Hepatocyte (in vitro differentiated cells): ENCODE data around the gene DYNLL2.

Experiments
- EZH2 ChIP-seq: fragments of 200-600 bp; sonication (generic); IDR thresholded peaks from 2 replicates; pipeline ENCODE4 v1.6.1; 2016; ENCODE audit warnings: antibody characterized with exemption, mild to moderate bottlenecking, borderline replicate concordance
- TF ChIP-seq, protein P1 (sequence below): fragments of 200-600 bp; sonication (generic); IDR thresholded peaks from 2 replicates; pipeline ENCODE4 v1.5.1; 2016; ENCODE audit warnings: antibody characterized with exemption, mild to moderate bottlenecking; ENCODE audit not compliant: poor library complexity

DNA sequence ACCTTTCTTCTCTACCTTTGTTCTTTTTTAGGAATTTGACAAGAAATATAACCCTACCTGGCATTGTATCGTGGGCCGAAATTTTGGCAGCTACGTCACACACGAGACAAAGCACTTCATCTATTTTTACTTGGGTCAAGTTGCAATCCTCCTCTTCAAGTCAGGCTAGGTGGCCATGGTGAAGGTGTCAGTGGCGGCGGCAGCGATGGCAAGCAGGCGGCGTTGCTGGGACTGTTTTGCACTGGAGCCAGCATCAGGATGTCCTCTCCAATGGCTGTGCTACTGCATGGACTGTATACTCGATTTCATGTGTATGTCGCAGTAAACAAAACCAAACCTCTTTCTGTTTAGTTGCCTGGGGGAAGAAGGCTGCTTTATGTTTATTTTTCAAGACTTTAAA lies 5.9 kb downstream of the DYNLL2 start:
- TF ChIP-seq, protein P1, sequence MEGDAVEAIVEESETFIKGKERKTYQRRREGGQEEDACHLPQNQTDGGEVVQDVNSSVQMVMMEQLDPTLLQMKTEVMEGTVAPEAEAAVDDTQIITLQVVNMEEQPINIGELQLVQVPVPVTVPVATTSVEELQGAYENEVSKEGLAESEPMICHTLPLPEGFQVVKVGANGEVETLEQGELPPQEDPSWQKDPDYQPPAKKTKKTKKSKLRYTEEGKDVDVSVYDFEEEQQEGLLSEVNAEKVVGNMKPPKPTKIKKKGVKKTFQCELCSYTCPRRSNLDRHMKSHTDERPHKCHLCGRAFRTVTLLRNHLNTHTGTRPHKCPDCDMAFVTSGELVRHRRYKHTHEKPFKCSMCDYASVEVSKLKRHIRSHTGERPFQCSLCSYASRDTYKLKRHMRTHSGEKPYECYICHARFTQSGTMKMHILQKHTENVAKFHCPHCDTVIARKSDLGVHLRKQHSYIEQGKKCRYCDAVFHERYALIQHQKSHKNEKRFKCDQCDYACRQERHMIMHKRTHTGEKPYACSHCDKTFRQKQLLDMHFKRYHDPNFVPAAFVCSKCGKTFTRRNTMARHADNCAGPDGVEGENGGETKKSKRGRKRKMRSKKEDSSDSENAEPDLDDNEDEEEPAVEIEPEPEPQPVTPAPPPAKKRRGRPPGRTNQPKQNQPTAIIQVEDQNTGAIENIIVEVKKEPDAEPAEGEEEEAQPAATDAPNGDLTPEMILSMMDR, result no peak
- TF ChIP-seq EZH2, result no peak
